Panc1 (cell line): Measurements from ENCODE around the gene CYP2F1.

ENCODE experiments used
- POLR2AphosphoS5 ChIP-seq: IDR thresholded peaks from 2 replicates; pipeline ENCODE4 v1.6.1; 2012; ENCODE audit warnings: mild to moderate bottlenecking, low read depth, low read length, moderate library complexity
- SIN3A ChIP-seq: IDR thresholded peaks from 2 replicates; pipeline ENCODE4 v1.6.1; 2012; ENCODE audit warnings: low read depth, mild to moderate bottlenecking, low read length, moderate library complexity, borderline replicate concordance; ENCODE audit not compliant: insufficient read depth
- TF ChIP-seq, protein P1 (sequence below): fragments of 450-650 bp; IDR thresholded peaks from 2 replicates; pipeline ENCODE4 v1.5.1; 2017; ENCODE audit warnings: mild to moderate bottlenecking
- TF ChIP-seq, protein P2 (sequence below), 2 experiments: IDR thresholded peaks; 2 replicates each; pipeline ENCODE4 v1.6.1; 2011 to 2012; ENCODE audit warnings: low read depth in 2 of 2, control low read depth in 1 of 2, low read length in 1 of 2, mild to moderate bottlenecking in 1 of 2, moderate library complexity in 1 of 2; ENCODE audit not compliant: insufficient read depth in 1 of 2

DNA sequence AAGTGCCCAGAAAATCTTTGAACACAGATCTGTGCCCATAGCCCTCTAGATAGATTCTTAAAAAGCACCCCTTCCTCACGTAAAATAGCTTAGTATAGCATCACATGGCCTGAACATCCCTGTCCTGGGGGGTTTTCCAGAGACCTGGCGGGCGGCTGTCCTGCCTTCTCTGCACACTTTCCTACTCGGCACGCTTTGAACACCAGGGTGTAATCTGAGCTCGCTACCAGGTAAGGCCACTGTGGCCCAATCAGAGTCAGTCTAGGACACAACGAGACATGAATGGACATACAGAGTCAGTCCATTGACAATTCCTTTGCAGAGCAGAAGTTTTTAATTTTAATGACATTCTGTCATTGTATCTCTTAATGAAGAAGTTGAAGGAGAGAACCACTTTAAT lies 17.9 kb upstream of the CYP2F1 start:
- TF ChIP-seq, protein P1, sequence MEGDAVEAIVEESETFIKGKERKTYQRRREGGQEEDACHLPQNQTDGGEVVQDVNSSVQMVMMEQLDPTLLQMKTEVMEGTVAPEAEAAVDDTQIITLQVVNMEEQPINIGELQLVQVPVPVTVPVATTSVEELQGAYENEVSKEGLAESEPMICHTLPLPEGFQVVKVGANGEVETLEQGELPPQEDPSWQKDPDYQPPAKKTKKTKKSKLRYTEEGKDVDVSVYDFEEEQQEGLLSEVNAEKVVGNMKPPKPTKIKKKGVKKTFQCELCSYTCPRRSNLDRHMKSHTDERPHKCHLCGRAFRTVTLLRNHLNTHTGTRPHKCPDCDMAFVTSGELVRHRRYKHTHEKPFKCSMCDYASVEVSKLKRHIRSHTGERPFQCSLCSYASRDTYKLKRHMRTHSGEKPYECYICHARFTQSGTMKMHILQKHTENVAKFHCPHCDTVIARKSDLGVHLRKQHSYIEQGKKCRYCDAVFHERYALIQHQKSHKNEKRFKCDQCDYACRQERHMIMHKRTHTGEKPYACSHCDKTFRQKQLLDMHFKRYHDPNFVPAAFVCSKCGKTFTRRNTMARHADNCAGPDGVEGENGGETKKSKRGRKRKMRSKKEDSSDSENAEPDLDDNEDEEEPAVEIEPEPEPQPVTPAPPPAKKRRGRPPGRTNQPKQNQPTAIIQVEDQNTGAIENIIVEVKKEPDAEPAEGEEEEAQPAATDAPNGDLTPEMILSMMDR = no peak
- TF ChIP-seq, protein P2, sequence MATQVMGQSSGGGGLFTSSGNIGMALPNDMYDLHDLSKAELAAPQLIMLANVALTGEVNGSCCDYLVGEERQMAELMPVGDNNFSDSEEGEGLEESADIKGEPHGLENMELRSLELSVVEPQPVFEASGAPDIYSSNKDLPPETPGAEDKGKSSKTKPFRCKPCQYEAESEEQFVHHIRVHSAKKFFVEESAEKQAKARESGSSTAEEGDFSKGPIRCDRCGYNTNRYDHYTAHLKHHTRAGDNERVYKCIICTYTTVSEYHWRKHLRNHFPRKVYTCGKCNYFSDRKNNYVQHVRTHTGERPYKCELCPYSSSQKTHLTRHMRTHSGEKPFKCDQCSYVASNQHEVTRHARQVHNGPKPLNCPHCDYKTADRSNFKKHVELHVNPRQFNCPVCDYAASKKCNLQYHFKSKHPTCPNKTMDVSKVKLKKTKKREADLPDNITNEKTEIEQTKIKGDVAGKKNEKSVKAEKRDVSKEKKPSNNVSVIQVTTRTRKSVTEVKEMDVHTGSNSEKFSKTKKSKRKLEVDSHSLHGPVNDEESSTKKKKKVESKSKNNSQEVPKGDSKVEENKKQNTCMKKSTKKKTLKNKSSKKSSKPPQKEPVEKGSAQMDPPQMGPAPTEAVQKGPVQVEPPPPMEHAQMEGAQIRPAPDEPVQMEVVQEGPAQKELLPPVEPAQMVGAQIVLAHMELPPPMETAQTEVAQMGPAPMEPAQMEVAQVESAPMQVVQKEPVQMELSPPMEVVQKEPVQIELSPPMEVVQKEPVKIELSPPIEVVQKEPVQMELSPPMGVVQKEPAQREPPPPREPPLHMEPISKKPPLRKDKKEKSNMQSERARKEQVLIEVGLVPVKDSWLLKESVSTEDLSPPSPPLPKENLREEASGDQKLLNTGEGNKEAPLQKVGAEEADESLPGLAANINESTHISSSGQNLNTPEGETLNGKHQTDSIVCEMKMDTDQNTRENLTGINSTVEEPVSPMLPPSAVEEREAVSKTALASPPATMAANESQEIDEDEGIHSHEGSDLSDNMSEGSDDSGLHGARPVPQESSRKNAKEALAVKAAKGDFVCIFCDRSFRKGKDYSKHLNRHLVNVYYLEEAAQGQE (IDR thresholded peaks at IDR 0.05; ENCODE audit: insufficient read depth in 1 of 2, low read depth in 2 of 2, low read length in 1 of 2) = no peak
- TF ChIP-seq SIN3A (no peak), POLR2AphosphoS5 (no peak)
